Neural progenitor cell (in vitro differentiated cells): ENCODE data around the gene SLC10A2.

Experiments
- EZH2 ChIP-seq: fragments of 200-600 bp; sonication (generic); IDR thresholded peaks from 2 replicates; pipeline ENCODE4 v1.6.1; 2017; ENCODE audit warnings: antibody characterized with exemption, mild to moderate bottlenecking, moderate library complexity
- TF ChIP-seq, protein P1 (sequence below): fragments of 200-600 bp; sonication (generic); IDR thresholded peaks from 2 replicates; pipeline ENCODE4 v1.5.1; 2017; ENCODE audit warnings: antibody characterized with exemption, mild to moderate bottlenecking

DNA sequence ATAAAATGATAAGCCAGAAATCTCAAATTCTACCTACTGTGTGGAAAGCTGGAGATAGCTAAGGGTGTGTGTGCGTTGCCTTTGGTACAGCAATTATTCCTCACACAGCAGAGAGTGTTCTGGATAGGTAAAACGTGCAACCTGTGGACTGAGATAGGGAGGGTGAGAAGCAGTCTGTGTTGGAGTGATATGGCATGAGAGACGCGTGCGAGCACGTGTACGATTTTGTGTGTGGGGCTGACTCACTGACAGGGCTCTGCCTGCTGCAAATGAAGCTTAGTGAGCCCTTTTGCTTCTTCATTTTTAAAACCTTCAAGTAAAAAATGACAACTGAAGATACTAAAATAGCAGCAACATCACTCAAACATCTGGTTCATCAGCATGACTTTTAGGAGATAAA is 35.7 kb upstream of the SLC10A2 start:
- TF ChIP-seq, protein P1, sequence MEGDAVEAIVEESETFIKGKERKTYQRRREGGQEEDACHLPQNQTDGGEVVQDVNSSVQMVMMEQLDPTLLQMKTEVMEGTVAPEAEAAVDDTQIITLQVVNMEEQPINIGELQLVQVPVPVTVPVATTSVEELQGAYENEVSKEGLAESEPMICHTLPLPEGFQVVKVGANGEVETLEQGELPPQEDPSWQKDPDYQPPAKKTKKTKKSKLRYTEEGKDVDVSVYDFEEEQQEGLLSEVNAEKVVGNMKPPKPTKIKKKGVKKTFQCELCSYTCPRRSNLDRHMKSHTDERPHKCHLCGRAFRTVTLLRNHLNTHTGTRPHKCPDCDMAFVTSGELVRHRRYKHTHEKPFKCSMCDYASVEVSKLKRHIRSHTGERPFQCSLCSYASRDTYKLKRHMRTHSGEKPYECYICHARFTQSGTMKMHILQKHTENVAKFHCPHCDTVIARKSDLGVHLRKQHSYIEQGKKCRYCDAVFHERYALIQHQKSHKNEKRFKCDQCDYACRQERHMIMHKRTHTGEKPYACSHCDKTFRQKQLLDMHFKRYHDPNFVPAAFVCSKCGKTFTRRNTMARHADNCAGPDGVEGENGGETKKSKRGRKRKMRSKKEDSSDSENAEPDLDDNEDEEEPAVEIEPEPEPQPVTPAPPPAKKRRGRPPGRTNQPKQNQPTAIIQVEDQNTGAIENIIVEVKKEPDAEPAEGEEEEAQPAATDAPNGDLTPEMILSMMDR = no peak
- no peak for TF ChIP-seq EZH2
